NCI-H1930 (cell line): Measurements from ENCODE around the gene SERPINA9.
"Not testable (repeated sequence)": the region's sequence is repeated elsewhere in the genome, so short reads cannot be mapped to it uniquely, and the experiment has no call there.

Source experiments
- DNase-seq, 2 experiments: peaks; one replicate each; lab custom pipeline; 2025; lab: John Stamatoyannopoulos, UW

Gene SERPINA9

GRCh38 chr14:94476023-94476422 lies at the start of gene SERPINA9:
TSS of gene SERPINA9 (minus strand) at chr14:94476197. CDS start at chr14:94469840, 6,357 bp downstream.
- no peak for DNase-seq

GRCh38 chr14:94524093-94524492 lies 48.1 kb upstream of the SERPINA9 start:
- no peak for DNase-seq

GRCh38 chr14:94523265-94523664 lies 47.3 kb upstream of the SERPINA9 start:
- no peak for DNase-seq

GRCh38 chr14:94522115-94522724 lies 46.2 kb upstream of the SERPINA9 start:
- no peak for DNase-seq

- no peak for DNase-seq
These were observed 45.5 kb upstream of the SERPINA9 start for GRCh38 chr14:94521375-94522114.

GRCh38 chr14:94517641-94518257 lies 41.8 kb upstream of the SERPINA9 start:
- DNase-seq = no peak

GRCh38 chr14:94517248-94517640 lies 41.2 kb upstream of the SERPINA9 start:
- DNase-seq = no peak

GRCh38 chr14:94515856-94516255 lies 39.9 kb upstream of the SERPINA9 start:
- DNase-seq = no peak

GRCh38 chr14:94515426-94515825 lies 39.4 kb upstream of the SERPINA9 start:
- DNase-seq = no peak

- no peak for DNase-seq
These were observed 38.4 kb upstream of the SERPINA9 start for GRCh38 chr14:94514351-94514750.

- not testable (repeated sequence) for DNase-seq
These were observed 34.5 kb upstream of the SERPINA9 start for GRCh38 chr14:94510481-94510880.

- no peak for DNase-seq
These were observed 33.4 kb upstream of the SERPINA9 start, which contains the start of gene SERPINA12 for GRCh38 chr14:94509356-94509755. TSS of gene SERPINA12 (minus strand) at chr14:94509469. CDS start at chr14:94498397, 11,072 bp downstream.

GRCh38 chr14:94505641-94506040 lies 29.6 kb upstream of the SERPINA9 start:
- DNase-seq = no peak

GRCh38 chr14:94505206-94505605 lies 29.2 kb upstream of the SERPINA9 start:
- DNase-seq = no peak

- DNase-seq = no peak
These were observed 25.9 kb upstream of the SERPINA9 start for GRCh38 chr14:94501588-94502516.

- no peak for DNase-seq
These were observed 24.3 kb upstream of the SERPINA9 start for GRCh38 chr14:94500264-94500663.

- no peak for DNase-seq
These were observed 23.7 kb upstream of the SERPINA9 start for GRCh38 chr14:94499673-94500072.

GRCh38 chr14:94498215-94498614 lies 22.2 kb upstream of the SERPINA9 start:
- no peak for DNase-seq

GRCh38 chr14:94494085-94494484 lies 18.1 kb upstream of the SERPINA9 start:
- no peak for DNase-seq

GRCh38 chr14:94491511-94491910 lies 15.5 kb upstream of the SERPINA9 start:
- DNase-seq = no peak

- no peak for DNase-seq
These were observed 13.3 kb upstream of the SERPINA9 start for GRCh38 chr14:94489336-94489735.

- no peak for DNase-seq
These were observed 10.9 kb upstream of the SERPINA9 start for GRCh38 chr14:94486883-94487282.
